Kasumi-1 (cell line): Measurements from ENCODE around the gene CACNA2D4.

Experiments used
- DNase-seq, 2 experiments: peaks; one replicate each; lab custom pipeline; 2025; lab: John Stamatoyannopoulos, UW

CACNA2D4 gene

DNA sequence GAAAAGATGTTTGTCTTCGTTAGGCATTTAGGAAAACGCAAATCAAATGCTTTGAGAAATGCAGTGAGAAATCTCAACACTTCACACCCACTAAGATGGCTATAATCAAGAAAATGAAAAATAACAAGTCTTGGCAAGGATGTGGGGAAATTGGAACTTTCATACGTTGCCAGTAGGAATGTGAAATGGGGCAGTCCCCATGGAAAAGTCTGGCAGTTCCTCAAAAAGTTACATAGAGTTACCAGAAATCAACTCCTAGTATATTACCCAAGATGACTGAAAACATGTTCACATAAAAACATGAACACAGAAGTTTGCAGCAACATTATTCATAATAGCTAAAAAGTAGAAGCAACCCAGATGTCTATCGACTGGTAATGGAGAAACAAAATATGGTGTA lies 139.5 kb downstream of the CACNA2D4 start:
- no peak for DNase-seq

DNA sequence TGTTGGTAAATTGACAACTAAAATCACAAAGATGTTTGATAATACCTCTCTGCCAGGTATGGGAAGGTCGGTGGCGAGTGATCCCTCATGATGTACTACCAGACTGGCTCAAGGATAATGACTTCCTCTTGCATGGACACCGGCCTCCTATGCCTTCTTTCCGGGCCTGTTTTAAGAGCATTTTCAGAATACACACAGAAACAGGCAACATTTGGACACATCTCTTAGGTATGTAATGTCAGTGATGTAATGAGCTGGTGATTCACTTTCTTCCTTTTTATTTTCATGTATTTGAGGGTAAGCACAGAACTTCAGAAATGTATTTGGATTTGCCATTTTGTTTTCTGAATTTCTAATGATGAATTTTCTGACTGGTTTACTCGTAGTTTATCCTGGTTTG lies 140.7 kb downstream of the CACNA2D4 start:
- DNase-seq = no peak

- DNase-seq = peak in 1 of 2 experiments; percentile 4
These were observed 142.1 kb downstream of the CACNA2D4 start for GRCh38 chr12:1776170-1776921.

DNA sequence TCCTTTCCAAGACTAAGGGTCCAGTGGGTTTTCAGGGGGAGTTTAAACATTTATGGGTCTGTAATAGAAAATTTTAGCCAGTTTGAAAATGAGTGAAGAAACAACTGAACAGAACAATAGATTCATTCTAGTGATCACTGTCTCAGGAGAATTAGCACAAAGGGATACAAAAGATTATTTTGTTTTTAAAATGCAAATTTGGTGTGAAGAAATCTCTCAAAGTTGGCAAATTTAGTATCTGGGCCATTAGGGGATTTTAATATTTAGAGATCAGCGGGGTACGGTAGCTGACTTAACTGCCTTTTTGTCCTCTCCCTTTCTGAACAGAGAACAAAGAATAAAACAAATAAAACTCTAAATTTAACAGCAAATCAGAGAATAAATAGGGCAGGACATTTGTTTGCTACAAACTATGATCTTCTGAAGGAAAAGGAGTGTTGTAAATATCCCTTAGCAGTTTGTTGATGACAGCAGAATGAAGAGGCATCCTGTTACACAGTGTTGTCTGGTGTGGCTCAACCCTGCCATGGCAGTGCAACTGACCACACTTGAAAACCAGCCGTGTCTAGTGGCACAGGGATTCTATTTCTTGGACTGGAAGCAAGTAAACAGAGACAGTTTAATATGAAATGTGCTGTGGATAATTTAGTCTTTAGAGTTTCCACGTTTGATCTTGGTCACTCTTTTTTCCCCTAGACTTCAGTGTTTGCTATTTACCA lies 144.4 kb downstream of the CACNA2D4 start:
- no peak for DNase-seq

GRCh38 chr12:1769809-1770494 lies 148.5 kb downstream of the CACNA2D4 start:
- no peak for DNase-seq

DNA sequence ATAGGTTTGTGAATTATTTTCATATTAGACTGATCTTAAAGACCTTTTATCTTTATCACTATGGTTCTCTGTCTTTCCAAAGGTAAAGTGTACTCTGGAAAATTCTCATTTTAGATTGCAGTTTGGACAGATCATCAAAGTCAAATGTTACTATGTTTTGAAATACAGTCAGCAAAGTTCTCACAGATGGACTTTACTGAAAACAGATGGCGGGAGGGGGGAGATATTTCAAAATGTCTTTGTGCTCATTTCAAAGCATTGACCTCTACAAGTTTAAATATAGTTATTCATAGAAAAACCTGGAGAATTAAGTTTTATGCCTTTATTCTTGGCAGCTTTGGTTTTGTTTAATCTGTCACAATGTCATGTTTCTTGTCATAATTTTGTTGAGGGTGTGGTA lies 149.8 kb downstream of the CACNA2D4 start:
- no peak for DNase-seq

- no peak for DNase-seq
These were observed 150.9 kb downstream of the CACNA2D4 start for GRCh38 chr12:1767407-1768090.

GRCh38 chr12:1766110-1766509 lies 152.3 kb downstream of the CACNA2D4 start:
- DNase-seq = no peak

DNA sequence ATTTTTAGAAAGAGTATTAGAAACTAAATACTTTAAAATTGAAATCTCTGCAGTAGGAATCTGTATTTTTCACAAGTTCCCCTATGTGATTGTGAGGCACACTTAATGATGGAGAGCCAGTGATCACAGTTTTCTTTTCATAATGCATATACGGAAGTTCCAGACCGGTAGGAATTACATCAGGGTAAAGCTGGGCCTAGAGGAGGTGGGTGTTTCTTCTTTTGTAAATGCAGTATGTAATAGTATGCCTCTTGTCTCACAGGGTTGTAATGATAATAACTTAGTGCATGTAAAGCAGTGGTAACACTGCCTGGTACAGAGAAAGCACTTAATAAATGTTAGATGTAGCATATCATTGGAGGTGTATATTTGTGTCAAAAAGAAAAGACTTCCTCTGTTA lies 155.3 kb downstream of the CACNA2D4 start:
- DNase-seq = no peak

GRCh38 chr12:1761857-1762256 lies 156.6 kb downstream of the CACNA2D4 start:
- no peak for DNase-seq

- no peak for DNase-seq
These were observed 157.7 kb downstream of the CACNA2D4 start for GRCh38 chr12:1760566-1761382.

- no peak for DNase-seq
These were observed 159.6 kb downstream of the CACNA2D4 start for GRCh38 chr12:1758887-1759286.

- DNase-seq = no peak
These were observed 160.1 kb downstream of the CACNA2D4 start for GRCh38 chr12:1758376-1758775.

DNA sequence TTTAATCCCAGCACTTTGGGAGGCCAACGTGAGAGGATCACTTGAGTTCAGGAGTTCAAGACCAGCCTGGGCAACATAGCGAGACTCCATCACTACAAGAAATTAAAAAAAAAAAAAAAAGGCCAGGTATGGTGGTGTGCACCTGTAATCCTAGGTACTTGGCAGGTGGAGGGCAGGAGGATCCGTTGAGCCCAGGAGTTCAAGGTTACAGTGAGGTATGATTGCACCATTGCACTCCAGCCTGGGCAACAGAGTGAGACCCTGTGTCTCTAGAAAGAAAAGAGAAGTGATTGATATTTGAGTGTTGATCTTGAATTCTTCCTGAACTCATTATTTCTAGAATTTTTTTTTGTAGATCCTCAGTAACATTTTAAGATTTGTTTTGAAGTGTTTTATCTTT lies 168.2 kb downstream of the CACNA2D4 start:
- DNase-seq = no peak

- no peak for DNase-seq
These were observed 169.4 kb downstream of the CACNA2D4 start for GRCh38 chr12:1749019-1749418.

DNA sequence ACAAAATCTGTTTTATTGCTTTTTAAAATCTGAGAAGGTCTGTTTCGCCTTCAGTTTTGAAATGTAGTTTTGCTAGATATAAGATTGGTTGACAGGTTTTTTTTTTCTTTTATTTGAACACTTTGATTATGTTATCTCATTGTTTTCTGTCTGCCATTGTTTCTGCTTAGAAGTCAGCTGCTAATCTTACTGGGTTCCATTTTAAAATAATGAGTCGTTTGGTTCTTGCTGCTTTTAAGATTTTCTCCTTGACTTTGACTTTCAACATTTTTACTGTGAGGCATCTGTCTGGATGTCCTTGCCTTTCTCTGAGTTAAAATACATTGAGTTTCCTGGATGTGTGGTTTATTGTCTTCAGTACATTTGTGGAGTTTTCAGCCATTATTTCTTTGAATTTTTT lies 170.8 kb downstream of the CACNA2D4 start:
- no peak for DNase-seq

DNA sequence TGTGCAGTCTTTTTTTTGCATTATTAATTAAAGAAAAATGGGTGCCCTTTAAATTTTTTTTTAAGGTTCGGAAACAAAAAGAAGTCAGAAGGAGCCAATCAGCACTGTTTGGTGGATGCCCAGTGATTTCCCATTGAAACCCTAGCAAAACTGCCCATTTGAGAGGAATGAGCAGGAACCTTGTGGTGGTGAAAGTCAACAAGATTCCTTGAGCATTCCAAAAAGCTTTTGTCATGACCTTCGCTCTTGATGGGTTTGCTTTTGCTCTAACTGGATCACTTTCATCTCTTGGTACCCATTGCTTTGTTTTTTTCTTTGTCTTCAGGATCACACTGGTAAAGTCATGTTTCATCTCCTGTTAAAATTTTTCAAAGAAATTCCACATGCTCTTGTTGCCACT lies 173.5 kb downstream of the CACNA2D4 start:
- DNase-seq = no peak
